K562 (cell line): Measurements from ENCODE around the gene DUS1L. TPM values are rescaled to one million over a fixed set of nuclear protein-coding genes. Genes with fewer than 3 reads are reported as not detected.

ENCODE experiments used
- ATAC-seq: fragments of 200-7000 bp; cut with Tn5 transposase; 3 replicates; pipeline ENCODE4 v1.9.1; 2020; ENCODE audit warnings: moderate library complexity
- BruUV-seq: library from RNA; stranded (reverse); fragments of 400-500 nt; replicated peaks from 2 replicates; lab custom pipeline; 2021; lab: Mats Ljungman, UMichigan
- CTCF ChIA-PET: fragments of 300-600 bp; formaldehyde crosslinking; extraction: SDS; loops from one replicate; lab custom pipeline; 2021; ENCODE audit warnings: low intra/inter-chr PET ratio; lab: Yijun Ruan, JAX
- POLR2A ChIA-PET: fragments of 300-600, 350-650 bp; sonication (Branson Sonifier 250); formaldehyde crosslinking; extraction: SDS; loops from one replicate; lab custom pipeline; 2021; ENCODE audit warnings: antibody characterized with exemption, inconsistent platforms; lab: Yijun Ruan, JAX
- DNase-seq, 4 experiments: peaks; one replicate each; pipeline versions ENCODE4 v3.0.0 to v3.0.0-alpha.2; 2011 to 2018; ENCODE audit warnings: low spot score in 3 of 4, mixed read lengths in 3 of 4; ENCODE audit errors: extremely low read depth in 1 of 4
- FAIRE-seq: peaks from 2 replicates; lab custom pipeline; 2011; peaks lifted over from hg19 to GRCh38; lab: Jason Lieb, UNC
- H2AFZ ChIP-seq: 2 replicates; pipeline ENCODE4 v1.6.0; 2011; ENCODE audit warnings: low read depth, low read length, control low read depth, inconsistent platforms
- H3K27ac ChIP-seq: fragments of 200-600 bp; 3 replicates; pipeline ENCODE4 v1.8.0; 2011; ENCODE audit warnings: low read depth, mild to moderate bottlenecking, control low read depth, inconsistent platforms, low read length, moderate library complexity, mixed read lengths; ENCODE audit errors: extremely low read depth
- H3K27me3 ChIP-seq, 2 experiments: fragments of 300-600 bp in 1 of 2; 2 replicates in 1 of 2; 3 replicates in 1 of 2; pipeline versions ENCODE4 v1.6.0 to v1.8.0; 2011; ENCODE audit warnings: inconsistent platforms in 2 of 2, low read length in 2 of 2, mild to moderate bottlenecking in 1 of 2, mixed read lengths in 1 of 2, moderate library complexity in 1 of 2; ENCODE audit not compliant: control insufficient read depth in 2 of 2, insufficient read depth in 2 of 2
- H3K36me3 ChIP-seq: fragments of 300-600 bp; 3 replicates; pipeline ENCODE4 v1.8.0; 2011; ENCODE audit warnings: mild to moderate bottlenecking, low read length, inconsistent platforms; ENCODE audit not compliant: control insufficient read depth, insufficient read depth
- H3K4me1 ChIP-seq, 2 experiments: fragments of 200-600 bp in 1 of 2; replicated peaks in 1 of 2; 2 replicates in 1 of 2; 3 replicates in 1 of 2; pipeline versions ENCODE4 v1.5.1 to v1.8.0; 2011; ENCODE audit warnings: inconsistent platforms in 2 of 2, low read length in 2 of 2, mild to moderate bottlenecking in 1 of 2, mixed read lengths in 1 of 2, moderate library complexity in 1 of 2; ENCODE audit not compliant: control insufficient read depth in 2 of 2, insufficient read depth in 2 of 2
- H3K4me2 ChIP-seq: 2 replicates; pipeline ENCODE4 v1.6.1; 2011; ENCODE audit warnings: low read length, control low read depth, inconsistent platforms, mixed read lengths; ENCODE audit not compliant: insufficient read depth
- H3K4me3 ChIP-seq: fragments of 200-600 bp; sonication (generic), shearing (Covaris generic); 2 replicates; pipeline ENCODE4 v1.5.1; 2016; ENCODE audit warnings: control low read depth, inconsistent platforms
- H3K79me2 ChIP-seq: fragments of 200-600 bp; 3 replicates; pipeline ENCODE4 v1.8.0; 2011; ENCODE audit warnings: low read length, inconsistent platforms; ENCODE audit not compliant: control insufficient read depth, insufficient read depth
- H3K9ac ChIP-seq, 2 experiments: 2 replicates each; pipeline versions ENCODE4 v1.6.0 to v1.6.1; 2011; ENCODE audit warnings: low read depth in 2 of 2, low read length in 2 of 2, control low read depth in 1 of 2, inconsistent platforms in 1 of 2, mild to moderate bottlenecking in 1 of 2, mixed read lengths in 1 of 2; ENCODE audit not compliant: insufficient read depth in 1 of 2
- H3K9me1 ChIP-seq: one replicate; pipeline ENCODE4 v1.6.0; 2011; ENCODE audit warnings: inconsistent platforms, mild to moderate bottlenecking, low read length, moderate library complexity; ENCODE audit not compliant: control insufficient read depth, insufficient read depth
- H3K9me3 ChIP-seq: replicated peaks from 2 replicates; pipeline ENCODE4 v1.5.1; 2011; ENCODE audit warnings: low read depth, low read length, inconsistent platforms; ENCODE audit not compliant: control insufficient read depth, insufficient read depth
- H4K20me1 ChIP-seq: replicated peaks from 2 replicates; pipeline ENCODE4 v1.6.1; 2011; ENCODE audit warnings: low read length, inconsistent platforms, mixed read lengths; ENCODE audit not compliant: control insufficient read depth, insufficient read depth
- ETV1 ChIP-seq: fragments of 450-650 bp; conservative IDR thresholded peaks from 2 replicates; pipeline ENCODE4 v1.6.1; 2016; ENCODE audit warnings: missing genetic modification characterization, control low read depth, low read depth, missing compliant biosample characterization
- HDGF ChIP-seq: fragments of 450-650 bp; IDR thresholded peaks from 2 replicates; pipeline ENCODE4 v1.6.1; 2016
- HNRNPL ChIP-seq: fragments of 200-400 bp; formaldehyde crosslinking; IDR thresholded peaks from 2 replicates; pipeline ENCODE4 v1.6.1; 2017; ENCODE audit warnings: low read depth, mild to moderate bottlenecking, low read length
- HNRNPLL ChIP-seq: fragments of 200-400 bp; formaldehyde crosslinking; IDR thresholded peaks from 2 replicates; pipeline ENCODE4 v1.6.1; 2017; ENCODE audit warnings: low read length, low read depth, mild to moderate bottlenecking; ENCODE audit not compliant: poor library complexity, severe bottlenecking
- SREBF1 ChIP-seq: fragments of 150-350 bp; IDR thresholded peaks from 2 replicates; pipeline ENCODE4 v1.6.1; 2014; ENCODE audit warnings: antibody characterized with exemption, low read depth, low read length, borderline replicate concordance
- TSC22D4 ChIP-seq: fragments of 450-650 bp; IDR thresholded peaks from 2 replicates; pipeline ENCODE4 v1.6.1; 2016; ENCODE audit warnings: missing genetic modification characterization, missing biosample characterization, control low read depth
- ZNF217 ChIP-seq: sonication (generic); formaldehyde crosslinking; IDR thresholded peaks from 2 replicates; pipeline ENCODE4 v1.8.0; 2022; ENCODE audit warnings: mild to moderate bottlenecking, missing genetic modification reagents
- ZNF24 ChIP-seq: fragments of 450-650 bp; IDR thresholded peaks from 2 replicates; pipeline ENCODE4 v1.6.1; 2016
- ZNF644 ChIP-seq: fragments of 200-800 bp; sonication (Bioruptor generic); IDR thresholded peaks from 2 replicates; pipeline ENCODE4 v1.6.1; 2016; ENCODE audit warnings: low read depth, missing genetic modification characterization, missing compliant biosample characterization
- ZNF655 ChIP-seq: fragments of 250-450 bp; sonication (Bioruptor Pico); IDR thresholded peaks from 2 replicates; pipeline ENCODE4 v1.5.0; 2021
- WGBS: fragments of 100-300 bp; shearing (Covaris generic); methylation state at CpG from one replicate; pipeline ENCODE4 v1.1.6; 2016; ENCODE audit warnings: low coverage, mixed read lengths; ENCODE audit not compliant: insufficient coverage; ENCODE audit errors: missing lambda C conversion rate; 5-methylcytosine and 5-hydroxymethylcytosine counted together
- in situ Hi-C: fragments of 300-500 bp; cut with MboI; formaldehyde crosslinking; loops from 4 replicates; pipeline ENCODE4 v1.15.0; 2018; ENCODE audit warnings: inconsistent platforms, mixed read lengths
- intact Hi-C: fragments of 100-400 bp; cut with micrococcal nuclease; formaldehyde crosslinking; loops from 2 replicates; pipeline ENCODE4 v1.14.2; 2022
- polyA plus RNA-seq, 8 experiments: library from polyadenylated mRNA; depleted of rRNA in 4 of 8; stranded (reverse) in 5 of 8; unstranded in 3 of 8; fragments of >200 nt; fragmentation: Nextera tagmentation in 2 of 8; fragmentation: Illumina TruSeq in 1 of 8; extraction: Ambion mirVana in 2 of 8; extraction: Trizol in 1 of 8; gene quantifications; 2 replicates each; pipeline versions ENCODE4 v1.2.1 to v1.2.3, GENCODE V29; 2011 to 2014; ENCODE audit warnings: inconsistent platforms in 1 of 8, missing spikeins in 1 of 8
- total RNA-seq, 7 experiments: library from RNA; depleted of rRNA in 6 of 7; stranded (reverse); fragments of >200 nt in 6 of 7; fragmentation: Illumina TruSeq in 2 of 7; extraction: Trizol in 2 of 7; gene quantifications; 2 replicates each; pipeline versions ENCODE4 v1.2.1 to v1.2.3, GENCODE V29; 2011 to 2021; ENCODE audit warnings: low replicate concordance in 1 of 7
- TF ChIP-seq, protein P1 (sequence below), 3 experiments: IDR thresholded peaks in 2 of 3; conservative IDR thresholded peaks in 1 of 3; 2 replicates each; pipeline ENCODE4 v1.5.1; 2011 to 2012; ENCODE audit warnings: low read length in 3 of 3, mild to moderate bottlenecking in 3 of 3, control low read depth in 2 of 3, improper control_type of control experiment in 1 of 3, inconsistent platforms in 1 of 3, low read depth in 1 of 3, mixed read lengths in 1 of 3, moderate library complexity in 1 of 3; ENCODE audit not compliant: insufficient read depth in 2 of 3

Gene DUS1L
- total and polyA plus RNA-seq, 9 of the 15 experiments (the other 6 are each of a cell fraction or from before 2014, with no cell fraction given) = 7.8 to 210 (median 83.9) TPM

- TF ChIP-seq, protein P1, sequence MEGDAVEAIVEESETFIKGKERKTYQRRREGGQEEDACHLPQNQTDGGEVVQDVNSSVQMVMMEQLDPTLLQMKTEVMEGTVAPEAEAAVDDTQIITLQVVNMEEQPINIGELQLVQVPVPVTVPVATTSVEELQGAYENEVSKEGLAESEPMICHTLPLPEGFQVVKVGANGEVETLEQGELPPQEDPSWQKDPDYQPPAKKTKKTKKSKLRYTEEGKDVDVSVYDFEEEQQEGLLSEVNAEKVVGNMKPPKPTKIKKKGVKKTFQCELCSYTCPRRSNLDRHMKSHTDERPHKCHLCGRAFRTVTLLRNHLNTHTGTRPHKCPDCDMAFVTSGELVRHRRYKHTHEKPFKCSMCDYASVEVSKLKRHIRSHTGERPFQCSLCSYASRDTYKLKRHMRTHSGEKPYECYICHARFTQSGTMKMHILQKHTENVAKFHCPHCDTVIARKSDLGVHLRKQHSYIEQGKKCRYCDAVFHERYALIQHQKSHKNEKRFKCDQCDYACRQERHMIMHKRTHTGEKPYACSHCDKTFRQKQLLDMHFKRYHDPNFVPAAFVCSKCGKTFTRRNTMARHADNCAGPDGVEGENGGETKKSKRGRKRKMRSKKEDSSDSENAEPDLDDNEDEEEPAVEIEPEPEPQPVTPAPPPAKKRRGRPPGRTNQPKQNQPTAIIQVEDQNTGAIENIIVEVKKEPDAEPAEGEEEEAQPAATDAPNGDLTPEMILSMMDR (IDR thresholded peaks at IDR 0.05 in 2 of 3, conservative IDR thresholded peaks at IDR 0.05 in 1 of 3; ENCODE audit: insufficient read depth in 2 of 3, low read depth in 1 of 3, low read length in 3 of 3) = no peak
- TF ChIP-seq HDGF = no peak
These were observed 23.0 kb downstream of the DUS1L start (continued) for GRCh38 chr17:82042649-82043048.

DNA sequence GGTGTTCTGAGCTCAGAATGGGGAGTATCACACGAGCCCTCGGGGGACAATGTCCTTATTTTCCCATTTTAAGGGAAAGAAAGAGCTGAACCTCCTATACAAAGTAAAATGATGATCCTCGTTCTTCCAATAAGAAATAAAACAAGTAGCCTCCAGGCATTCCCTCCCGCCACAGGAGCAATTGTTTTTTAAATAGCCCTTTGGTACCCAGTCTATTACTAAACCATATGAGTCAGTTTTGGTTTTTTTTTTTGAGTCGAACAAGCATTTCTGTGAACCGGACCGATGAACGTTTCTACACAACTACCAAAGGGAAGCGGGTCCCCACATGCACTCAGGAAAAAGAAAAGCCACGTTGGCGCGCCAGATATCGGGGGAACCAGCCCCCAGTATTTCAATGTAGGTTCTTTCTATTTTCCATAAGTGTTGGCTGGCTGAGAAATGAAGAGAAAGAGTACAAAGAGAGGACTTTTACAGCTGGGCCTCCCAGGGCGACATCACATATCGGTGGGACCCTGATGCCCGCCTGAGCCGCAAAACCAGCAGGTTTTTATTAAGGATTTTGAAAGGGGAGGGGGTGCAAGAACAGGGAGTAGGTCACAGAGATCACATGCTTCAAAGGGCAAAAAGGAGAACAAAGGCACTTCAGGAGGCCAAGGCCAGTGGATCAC is 24.3 kb downstream of the DUS1L start:
- Histone ChIP-seq H3K79me2 (peaks cover 11% of the 10 kb centered on the region), H4K20me1 (peaks cover 10% of the 10 kb centered on the region; the same call in 1 of the 2 replicates), H2AFZ (no peak overlapping the region), H3K9ac (no peak overlapping the region), H3K27me3 (no peaks in the 10 kb centered on the region)
- in situ Hi-C loops = no loop called here
- BruUV-seq = no TSS peak
- CTCF ChIA-PET = no interaction called here
- 73% methylated on average over 16 of the region's 17 CpGs for WGBS
- DNase-seq = no peak
- POLR2A ChIA-PET = interaction anchor here (1.2 to 1.4 kb wide), 2 partner anchors 9 to 18 kb away, joined by 5 to 7 read pairs; partner anchors contain the start of genes CENPX and LRRC45
- TF ChIP-seq ZNF644 (tag) (no peak), ZNF655 (no peak), TSC22D4 (no peak), HNRNPLL (no peak), ZNF24 (no peak), ETV1 (tag) (no peak), SREBF1 (no peak), HNRNPL (no peak), ZNF217 (CRISPR knock-in tag) (no peak)
- TF ChIP-seq, all 486 proteins: peak for 0
- H3K4me3 ChIP-seq = no peak overlapping the region
- no peak overlapping the region for H3K4me2 ChIP-seq
- H3K4me1 ChIP-seq = peaks cover 6 to 49% of the 10 kb centered on the region in 2 experiments; a peak in 4 of 5 replicates
- no peak for FAIRE-seq
- intact Hi-C loops = no loop called here
- H3K27ac ChIP-seq = no peak overlapping the region
- peaks cover 6% of the 10 kb centered on the region; the same call in 2 of the 3 replicates for H3K36me3 ChIP-seq
- no peaks in the 10 kb centered on the region for H3K9me1 ChIP-seq
- no peak for ATAC-seq
- H3K9me3 ChIP-seq = no peaks in the 10 kb centered on the region
